NCI-H187 (cell line): ENCODE data around the gene TNFRSF17.
"Not testable (repeated sequence)": the region's sequence is repeated elsewhere in the genome, so short reads cannot be mapped to it uniquely, and the experiment has no call there.

Experiments
- DNase-seq, 2 experiments: peaks; one replicate each; lab custom pipeline; 2025; lab: John Stamatoyannopoulos, UW

Gene TNFRSF17

GRCh38 chr16:11970292-11970691 lies 5.3 kb downstream of the TNFRSF17 start:
- not testable (repeated sequence) for DNase-seq

GRCh38 chr16:11972128-11972527 lies 7.1 kb downstream of the TNFRSF17 start:
- DNase-seq: no peak

GRCh38 chr16:11973070-11973469 lies 8.1 kb downstream of the TNFRSF17 start:
- DNase-seq: no peak

- no peak for DNase-seq
These were observed 11.9 kb downstream of the TNFRSF17 start for GRCh38 chr16:11976850-11977375.

- no peak for DNase-seq
These were observed 12.5 kb downstream of the TNFRSF17 start for GRCh38 chr16:11977376-11978041.

- DNase-seq: no peak
These were observed 13.1 kb downstream of the TNFRSF17 start for GRCh38 chr16:11978080-11978479.

GRCh38 chr16:11979013-11979672 lies 14.1 kb downstream of the TNFRSF17 start:
- no peak for DNase-seq

- DNase-seq: no peak
These were observed 15.3 kb downstream of the TNFRSF17 start for GRCh38 chr16:11980136-11980844.

GRCh38 chr16:11985250-11985649 lies 20.2 kb downstream of the TNFRSF17 start:
- no peak for DNase-seq

GRCh38 chr16:11986521-11987057 lies 21.6 kb downstream of the TNFRSF17 start:
- no peak for DNase-seq

- DNase-seq: no peak
These were observed 23.4 kb downstream of the TNFRSF17 start for GRCh38 chr16:11988258-11988978.

GRCh38 chr16:11990702-11991390 lies 25.8 kb downstream of the TNFRSF17 start:
- DNase-seq: no peak

- no peak for DNase-seq
These were observed 27.1 kb downstream of the TNFRSF17 start for GRCh38 chr16:11992008-11992584.

- DNase-seq: no peak
These were observed 27.8 kb downstream of the TNFRSF17 start for GRCh38 chr16:11992586-11993524.

- no peak for DNase-seq
These were observed 29.4 kb downstream of the TNFRSF17 start for GRCh38 chr16:11994143-11995119.

- no peak for DNase-seq
These were observed 31.7 kb downstream of the TNFRSF17 start for GRCh38 chr16:11996433-11997330.

GRCh38 chr16:12000032-12000431 lies 35.0 kb downstream of the TNFRSF17 start:
- DNase-seq: no peak
